T-helper 2 cell treated with Interferon-gamma antibody and Interleukin-4, amounts not matched to agents 100 ng/mL and 5 ng/mL, for 36 hours (primary cell): ENCODE results near the gene TMEM52. TPM values are rescaled to one million over a fixed set of nuclear protein-coding genes. Genes with fewer than 3 reads are reported as not detected.

Source experiments
- intact Hi-C: fragments of 100-400 bp; cut with micrococcal nuclease; formaldehyde crosslinking; loops from one replicate; pipeline ENCODE4 v1.15.1; 2023
- total RNA-seq: library from RNA; stranded (reverse); gene quantifications from 2 replicates; pipeline ENCODE4 v1.2.3, GENCODE V29; 2022

Gene TMEM52
- total RNA-seq, 1 donor from 2014 or later, result not detected

GRCh38 chr1:1926886-1927660, 8.0 kb upstream of the TMEM52 start:
- intact Hi-C loops, result no loop called here

GRCh38 chr1:1926346-1926811, 7.3 kb upstream of the TMEM52 start:
- intact Hi-C loops, result no loop called here

- intact Hi-C loops, result no loop called here
Measured at GRCh38 chr1:1925437-1926345, 6.6 kb upstream of the TMEM52 start.

GRCh38 chr1:1924849-1925248, 5.8 kb upstream of the TMEM52 start:
- intact Hi-C loops, result no loop called here

- intact Hi-C loops, result no loop called here
Measured at GRCh38 chr1:1924386-1924785, 5.3 kb upstream of the TMEM52 start.

GRCh38 chr1:1922956-1923833, 4.1 kb upstream of the TMEM52 start:
- intact Hi-C loops, result no loop called here

- intact Hi-C loops, result no loop called here
Measured at GRCh38 chr1:1922702-1922955, 3.5 kb upstream of the TMEM52 start.

GRCh38 chr1:1921901-1922701, 3.0 kb upstream of the TMEM52 start:
- intact Hi-C loops, result no loop called here

GRCh38 chr1:1921459-1921862, 2.4 kb upstream of the TMEM52 start:
- intact Hi-C loops, result no loop called here

- intact Hi-C loops, result no loop called here
Measured at GRCh38 chr1:1920608-1921458, 1.8 kb upstream of the TMEM52 start.

GRCh38 chr1:1920057-1920607, 1.1 kb upstream of the TMEM52 start:
- intact Hi-C loops, result no loop called here

- intact Hi-C loops, result loop anchor here (1.0 to 2.0 kb wide), 3 partner anchors 10 to 667 kb away; partner anchors contain the start of gene PRXL2B
Measured at GRCh38 chr1:1919304-1920056, 401 bp upstream of the TMEM52 start.

GRCh38 chr1:1917995-1918900, 831 bp downstream of the TMEM52 start:
- intact Hi-C loops, result loop anchor here (2.0 kb wide), 1 partner anchor 669 kb away; the partner anchor contains the start of gene PRXL2B

- intact Hi-C loops, result no loop called here
Measured at GRCh38 chr1:1917304-1917976, 1.6 kb downstream of the TMEM52 start.

- intact Hi-C loops, result no loop called here
Measured at GRCh38 chr1:1916851-1917251, 2.2 kb downstream of the TMEM52 start.

- intact Hi-C loops, result no loop called here
Measured at GRCh38 chr1:1915911-1916840, 2.9 kb downstream of the TMEM52 start.
